Daoy (cell line): ENCODE results near the gene USP5. TPM values are rescaled to one million over a fixed set of nuclear protein-coding genes. Genes with fewer than 3 reads are reported as not detected.

Source experiments
- DNase-seq: peaks from one replicate; pipeline ENCODE4 v3.0.0-alpha.2; 2015; ENCODE audit warnings: low read depth
- total RNA-seq: library from RNA; depleted of rRNA; stranded (reverse); fragments of >200 nt; shearing (Covaris generic); gene quantifications from 2 replicates; pipeline ENCODE4 v1.2.3, GENCODE V29; 2014; rRNA removed

Gene USP5
- 134 and 140 TPM in 2 replicates for total RNA-seq

DNA sequence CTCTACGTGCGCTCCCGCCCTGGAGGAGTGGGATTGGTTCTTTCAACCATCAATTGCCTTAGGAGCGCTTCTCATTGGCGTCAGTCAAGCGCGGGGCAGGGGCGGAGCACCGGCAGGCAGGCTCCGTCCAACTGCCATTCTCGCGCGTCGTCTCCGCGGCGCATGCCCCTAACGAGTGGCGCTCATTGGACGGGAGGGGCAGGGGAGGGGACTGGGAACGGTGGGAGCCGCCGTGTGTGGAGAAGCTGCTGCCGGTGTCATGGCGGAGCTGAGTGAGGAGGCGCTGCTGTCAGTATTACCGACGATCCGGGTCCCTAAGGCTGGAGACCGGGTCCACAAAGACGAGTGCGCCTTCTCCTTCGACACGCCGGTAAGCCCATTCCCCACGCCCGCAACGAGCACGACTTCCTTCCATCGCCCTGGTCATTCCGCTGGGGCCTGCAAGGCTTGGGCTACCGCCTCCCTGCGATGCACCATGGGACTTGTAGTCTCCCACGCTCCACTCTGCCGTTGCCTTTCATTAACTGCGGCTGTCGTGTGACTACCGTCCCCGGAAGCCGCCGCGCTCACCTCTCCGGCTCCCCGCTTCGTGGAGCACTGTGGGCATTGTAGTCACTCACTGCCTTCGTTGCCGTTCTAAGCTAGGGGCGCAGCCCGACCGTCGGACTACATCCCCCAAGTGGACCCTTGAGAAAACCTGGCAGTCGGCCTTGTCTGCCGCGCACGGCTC lies at the start of gene USP5:
Gene USP5, plus strand, starts transcription at position 230 of the 730 bp plus-strand sequence. Its CDS starts 30 bp downstream, at position 260.
- DNase-seq, result peak; percentile 100

- no peak for DNase-seq
Observed at GRCh38 chr12:6807170-6807569, 44.8 kb upstream of the USP5 start.

DNA sequence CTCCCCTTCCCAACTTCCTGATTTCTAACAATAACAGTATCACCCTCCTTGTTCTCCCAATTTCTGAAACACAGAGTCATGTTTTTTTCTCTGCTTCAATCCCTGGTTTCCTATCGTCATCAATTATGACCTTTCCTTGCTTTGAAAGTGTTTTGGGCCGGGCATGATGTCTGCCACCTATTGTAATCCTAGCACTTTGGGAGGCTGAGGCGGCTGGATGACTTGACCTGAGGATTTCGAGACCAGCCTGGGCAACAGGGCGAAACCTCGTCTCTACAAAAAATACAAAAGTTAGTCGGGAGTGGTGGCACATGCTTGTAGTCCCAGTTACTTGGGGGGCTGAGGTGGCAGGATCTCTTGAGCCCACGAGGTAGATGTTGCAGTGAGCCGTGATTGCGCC lies 42.9 kb upstream of the USP5 start:
- DNase-seq, result no peak

GRCh38 chr12:6810758-6811157 lies 41.2 kb upstream of the USP5 start:
- DNase-seq, result no peak

- DNase-seq, result no peak
Observed at GRCh38 chr12:6813363-6813762, 38.6 kb upstream of the USP5 start.

DNA sequence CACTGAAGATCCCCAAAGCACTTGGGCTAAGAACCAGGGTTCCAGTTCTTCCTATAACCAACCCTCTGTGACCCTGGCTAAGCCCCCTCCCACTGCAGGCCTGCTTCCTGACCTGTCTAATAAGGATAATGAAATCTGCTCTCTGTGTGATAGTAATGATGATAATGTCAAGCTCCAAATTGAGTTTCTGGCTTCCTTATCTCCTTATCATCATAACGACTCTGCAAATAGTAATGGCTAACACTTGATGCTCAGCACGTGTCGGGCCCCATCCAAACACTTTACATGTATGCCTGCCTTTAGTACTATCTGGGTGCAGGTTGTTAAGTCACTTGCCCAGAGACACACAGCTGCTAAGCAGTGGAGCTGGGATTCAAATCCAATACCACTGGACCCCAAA lies 35.4 kb upstream of the USP5 start:
- DNase-seq, result no peak

- DNase-seq, result no peak
Observed at GRCh38 chr12:6817098-6817497, 34.9 kb upstream of the USP5 start.

DNA sequence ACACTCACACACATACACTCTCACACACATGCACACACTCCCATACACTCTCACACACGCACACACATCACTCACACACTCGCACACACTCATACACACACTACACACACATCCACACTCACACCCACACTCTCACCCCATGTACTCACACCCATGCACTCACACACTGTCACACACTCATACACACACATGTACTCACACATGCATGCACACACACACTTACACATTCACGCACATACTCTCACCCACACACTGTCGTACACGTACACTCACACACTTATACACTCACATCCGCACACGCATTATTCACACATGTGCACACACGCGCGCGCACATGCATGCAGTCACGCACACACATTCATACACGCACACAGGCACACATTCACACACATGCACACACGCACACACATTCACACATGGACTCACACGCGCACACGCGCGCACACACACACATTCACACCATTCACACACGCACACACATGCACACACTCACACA lies 34.2 kb upstream of the USP5 start:
- DNase-seq, result no peak

GRCh38 chr12:6818222-6818621 lies 33.7 kb upstream of the USP5 start:
- no peak for DNase-seq

GRCh38 chr12:6818645-6819044 lies 33.3 kb upstream of the USP5 start:
- no peak for DNase-seq

DNA sequence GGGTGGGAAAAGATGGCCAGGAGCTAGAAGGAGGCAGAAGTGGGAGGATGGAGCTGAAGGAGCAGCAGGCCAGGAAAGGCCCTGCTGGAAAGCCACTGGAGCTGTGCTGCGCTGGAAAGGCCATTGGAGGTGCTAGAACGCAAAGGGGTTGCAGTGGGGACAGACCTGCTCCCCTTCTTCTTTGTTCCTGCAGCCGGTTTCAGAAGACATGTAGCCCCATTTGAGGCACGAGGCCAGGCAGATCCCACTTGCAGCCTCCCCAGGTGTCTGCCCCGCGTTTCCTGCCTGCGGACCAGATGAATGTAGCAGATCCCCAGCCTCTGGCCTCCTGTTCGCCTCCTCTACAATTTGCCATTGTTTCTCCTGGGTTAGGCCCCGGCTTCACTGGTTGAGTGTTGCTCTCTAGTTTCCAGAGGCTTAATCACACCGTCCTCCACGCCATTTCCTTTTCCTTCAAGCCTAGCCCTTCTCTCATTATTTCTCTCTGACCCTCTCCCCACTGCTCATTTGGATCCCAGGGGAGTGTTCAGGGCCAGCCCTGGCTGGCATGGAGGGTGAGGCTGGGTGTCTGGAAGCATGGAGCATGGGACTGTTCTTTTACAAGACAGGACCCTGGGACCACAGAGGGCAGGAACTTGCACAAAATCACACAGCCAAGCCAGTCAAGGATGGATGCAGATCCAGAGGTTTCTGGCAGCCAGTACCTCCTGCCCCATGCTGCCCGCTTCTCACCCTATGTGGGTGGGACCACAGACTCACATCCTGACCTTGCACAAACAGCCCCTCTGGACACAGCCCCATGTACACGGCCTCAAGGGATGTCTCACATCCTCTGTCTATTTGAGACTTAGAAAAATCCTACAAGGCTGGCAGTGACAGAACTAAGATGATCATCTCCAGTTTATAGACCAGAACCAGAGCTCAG lies 32.6 kb upstream of the USP5 start:
- DNase-seq, result peak; percentile 23

- peak; percentile 1 for DNase-seq
Observed at GRCh38 chr12:6820166-6820565, 31.8 kb upstream of the USP5 start.

DNA sequence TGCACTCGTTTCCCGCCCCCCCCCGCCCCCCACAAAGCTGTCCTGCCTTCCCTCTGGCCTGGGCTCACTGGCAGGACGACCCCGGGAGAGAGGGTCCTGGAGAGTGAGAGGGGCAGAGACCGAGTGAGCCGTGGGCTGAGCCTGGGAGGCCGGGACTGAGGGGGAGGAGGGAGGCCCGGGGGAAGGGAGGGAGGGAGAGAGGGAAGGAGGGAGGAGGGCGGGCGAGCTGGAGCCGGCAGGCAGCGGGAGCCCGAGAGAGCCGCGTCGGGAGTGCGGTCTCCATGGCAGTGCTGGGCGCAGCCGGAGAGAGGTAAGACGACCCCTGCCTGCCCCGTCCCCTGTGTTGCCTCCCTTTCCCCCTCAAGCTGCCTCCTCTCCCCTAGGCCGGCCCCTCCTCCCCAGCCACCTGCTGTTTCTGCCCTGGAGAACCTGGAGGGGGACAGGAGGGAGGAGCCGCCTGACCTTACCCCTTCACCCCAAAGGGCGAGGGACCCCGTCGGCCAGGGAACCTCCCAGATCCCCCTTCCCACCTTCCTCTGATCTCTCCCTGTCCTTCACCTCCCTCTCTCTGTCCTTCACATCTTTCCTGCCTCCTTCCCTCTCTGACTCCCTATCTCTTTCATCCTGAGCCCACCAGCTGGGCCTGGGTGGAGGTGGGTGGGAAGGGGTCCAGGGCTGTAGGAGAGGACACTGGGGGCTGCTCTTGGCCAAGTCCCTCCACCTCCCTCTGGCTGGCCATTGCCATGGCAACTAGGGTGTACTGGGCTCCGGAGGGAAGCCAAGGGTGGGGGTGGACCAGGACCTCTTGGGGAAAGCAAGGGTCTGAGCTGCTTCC lies 30.1 kb upstream of the USP5 start, which contains the start of gene GPR162:
Gene GPR162, plus strand, starts transcription at position 231 of the 835 bp plus-strand sequence. CDS start 2,078 bp downstream, outside the sequence.
- DNase-seq, result peak; percentile 58

GRCh38 chr12:6822426-6823135 lies 29.4 kb upstream of the USP5 start:
- DNase-seq, result peak; percentile 1

DNA sequence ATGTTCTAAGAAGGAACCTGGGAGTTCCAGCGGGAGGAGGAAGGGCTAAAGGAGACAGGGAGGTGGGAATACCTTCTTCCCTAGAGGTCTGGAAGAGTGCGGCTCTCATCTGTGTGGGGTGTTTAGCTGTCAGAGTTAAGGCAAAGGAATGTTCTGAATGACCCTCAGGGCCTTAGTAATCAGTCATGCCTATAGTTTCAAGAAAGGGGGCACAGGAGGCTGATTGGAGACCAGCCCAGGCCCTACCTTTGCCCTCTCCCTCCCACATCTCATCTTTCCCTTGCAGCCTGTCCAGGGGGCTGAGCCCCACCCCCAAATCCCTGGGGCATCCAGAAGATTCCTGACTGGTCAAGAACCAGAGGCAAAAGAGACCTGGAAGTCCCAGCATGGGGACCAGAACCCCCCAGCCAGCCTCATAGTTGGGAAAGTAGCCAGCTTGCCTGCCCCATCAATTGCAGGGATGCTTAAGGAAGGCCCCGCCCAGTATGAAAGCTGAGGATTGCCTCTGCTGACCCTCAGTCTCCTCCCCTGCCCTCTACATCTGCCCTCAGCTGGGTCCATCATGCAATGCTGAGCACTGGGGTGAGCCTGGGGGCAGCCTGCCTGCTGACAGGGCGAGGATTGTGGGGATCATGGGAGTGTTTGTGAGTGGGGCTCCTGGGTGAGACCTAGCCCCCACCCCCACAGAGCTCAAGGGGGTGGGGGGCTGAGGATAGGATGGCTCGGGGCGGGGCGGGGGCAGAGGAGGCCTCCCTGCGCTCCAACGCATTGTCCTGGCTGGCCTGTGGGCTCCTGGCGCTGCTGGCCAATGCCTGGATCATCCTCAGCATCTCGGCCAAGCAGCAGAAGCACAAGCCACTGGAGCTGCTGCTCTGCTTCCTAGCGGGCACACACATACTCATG lies 28.5 kb upstream of the USP5 start:
- peak; percentile 3 for DNase-seq

DNA sequence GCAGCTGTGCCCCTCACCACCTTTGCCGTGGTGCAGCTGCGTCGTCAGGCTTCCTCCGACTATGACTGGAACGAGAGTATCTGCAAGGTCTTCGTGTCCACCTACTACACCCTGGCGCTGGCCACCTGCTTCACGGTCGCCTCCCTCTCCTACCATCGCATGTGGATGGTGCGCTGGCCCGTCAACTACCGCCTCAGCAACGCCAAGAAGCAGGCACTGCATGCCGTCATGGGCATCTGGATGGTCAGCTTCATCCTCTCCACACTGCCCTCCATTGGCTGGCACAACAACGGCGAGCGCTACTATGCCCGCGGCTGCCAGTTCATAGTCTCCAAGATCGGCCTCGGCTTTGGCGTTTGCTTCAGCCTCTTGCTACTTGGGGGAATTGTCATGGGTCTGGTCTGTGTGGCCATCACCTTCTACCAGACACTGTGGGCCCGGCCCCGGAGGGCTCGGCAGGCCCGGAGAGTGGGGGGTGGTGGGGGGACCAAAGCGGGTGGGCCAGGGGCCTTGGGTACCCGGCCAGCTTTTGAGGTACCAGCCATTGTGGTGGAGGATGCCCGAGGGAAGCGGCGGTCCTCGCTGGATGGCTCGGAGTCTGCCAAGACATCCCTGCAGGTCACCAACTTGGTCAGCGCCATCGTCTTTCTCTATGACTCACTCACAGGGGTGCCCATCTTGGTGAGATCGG lies 27.7 kb upstream of the USP5 start:
- DNase-seq, result peak; percentile 7

- peak; percentile 44 for DNase-seq
Observed at GRCh38 chr12:6824901-6825381, 27.0 kb upstream of the USP5 start.

DNA sequence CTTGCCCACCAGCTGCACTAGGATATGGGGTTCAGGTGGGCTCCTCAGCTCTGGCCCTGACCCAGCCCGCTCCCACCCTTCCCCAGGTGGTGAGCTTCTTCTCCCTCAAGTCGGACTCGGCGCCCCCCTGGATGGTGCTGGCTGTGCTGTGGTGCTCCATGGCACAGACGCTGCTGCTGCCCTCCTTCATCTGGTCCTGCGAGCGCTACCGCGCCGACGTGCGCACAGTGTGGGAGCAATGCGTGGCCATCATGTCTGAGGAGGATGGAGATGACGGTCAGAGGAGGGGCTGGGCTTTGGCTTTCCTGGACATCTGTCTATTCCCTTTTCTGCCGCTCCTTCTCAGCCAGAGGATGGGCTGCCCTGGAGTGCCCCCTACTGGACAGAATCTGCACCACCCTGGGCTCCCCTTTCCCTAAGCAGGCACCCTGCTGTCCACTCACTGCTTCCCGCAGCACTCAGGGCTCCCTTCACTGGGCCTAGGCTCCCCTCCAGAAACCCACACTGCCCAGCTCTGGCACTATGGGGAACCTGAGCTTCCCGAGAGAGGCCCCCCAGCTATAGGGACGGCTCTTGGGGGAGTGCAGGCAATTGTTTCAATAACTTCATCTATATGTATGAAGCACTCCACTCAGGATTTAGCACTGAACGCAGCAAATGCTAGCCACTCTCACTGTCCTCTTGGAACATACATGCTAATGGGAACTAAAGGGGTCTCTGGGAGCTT lies 26.4 kb upstream of the USP5 start:
- DNase-seq, result peak; percentile 86
